ENCODE data around the gene IVD. TPM values are rescaled to one million over a fixed set of nuclear protein-coding genes. Genes with fewer than 3 reads are reported as not detected.

IVD gene
- total and polyA plus RNA-seq, 9 of the 15 experiments (the other 6 are each of a cell fraction or from before 2014, with no cell fraction given), result 0.15 to 4.5 (median 2.4) TPM

DNA sequence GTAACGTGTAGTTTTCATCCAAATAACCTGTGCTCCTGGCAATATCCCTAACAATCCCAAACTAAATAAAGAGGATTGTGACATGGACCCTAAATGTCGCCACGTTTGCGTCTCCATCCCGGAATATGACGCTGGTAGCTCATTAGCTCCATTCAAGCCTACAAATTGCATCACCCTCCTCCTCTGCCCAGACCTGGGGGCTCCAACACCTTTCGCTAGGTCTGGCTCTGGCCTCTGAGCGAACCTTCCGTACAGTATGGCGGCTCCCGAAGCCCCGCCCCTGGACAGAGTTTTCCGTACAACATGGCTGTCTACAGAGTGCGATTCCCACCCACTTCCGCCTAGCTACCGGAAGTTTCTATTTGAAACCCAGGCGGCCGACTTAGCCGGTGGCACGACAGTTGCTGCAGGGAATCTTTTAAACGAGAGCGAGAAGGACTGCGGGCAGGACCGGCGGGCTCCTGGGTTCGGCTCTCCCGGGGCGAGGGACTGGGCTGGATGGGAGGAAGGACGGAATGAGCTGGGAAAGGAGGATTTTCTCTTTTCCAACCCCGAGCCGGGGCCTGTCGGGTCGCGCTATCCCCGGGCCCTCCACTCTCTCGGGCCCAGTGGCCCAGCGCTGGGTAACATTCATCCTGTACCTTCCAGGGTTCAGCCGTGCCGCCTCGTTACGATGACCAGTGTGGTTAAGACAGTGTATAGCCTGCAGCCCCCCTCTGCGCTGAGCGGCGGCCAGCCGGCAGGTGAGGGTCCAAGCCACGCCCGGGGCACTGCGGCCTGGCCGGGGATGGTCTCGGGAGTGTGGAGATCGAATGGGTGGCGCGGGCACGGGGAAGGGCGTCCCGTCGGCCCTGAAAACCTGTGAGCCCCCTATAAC, 22.8 kb upstream of the IVD start, which contains the start of gene KNSTRN (continued):
- TF ChIP-seq, protein P1, sequence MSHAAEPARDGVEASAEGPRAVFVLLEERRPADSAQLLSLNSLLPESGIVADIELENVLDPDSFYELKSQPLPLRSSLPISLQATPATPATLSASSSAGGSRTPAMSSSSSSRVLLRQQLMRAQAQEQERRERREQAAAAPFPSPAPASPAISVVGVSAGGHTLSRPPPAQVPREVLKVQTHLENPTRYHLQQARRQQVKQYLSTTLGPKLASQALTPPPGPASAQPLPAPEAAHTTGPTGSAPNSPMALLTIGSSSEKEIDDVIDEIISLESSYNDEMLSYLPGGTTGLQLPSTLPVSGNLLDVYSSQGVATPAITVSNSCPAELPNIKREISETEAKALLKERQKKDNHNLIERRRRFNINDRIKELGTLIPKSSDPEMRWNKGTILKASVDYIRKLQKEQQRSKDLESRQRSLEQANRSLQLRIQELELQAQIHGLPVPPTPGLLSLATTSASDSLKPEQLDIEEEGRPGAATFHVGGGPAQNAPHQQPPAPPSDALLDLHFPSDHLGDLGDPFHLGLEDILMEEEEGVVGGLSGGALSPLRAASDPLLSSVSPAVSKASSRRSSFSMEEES (CRISPR knock-in tag; IDR thresholded peaks at IDR 0.05), result no peak
- TF ChIP-seq ZNF347 (CRISPR knock-in tag; IDR thresholded peaks at IDR 0.05; ENCODE audit: low read depth) (no peak), THRAP3 (IDR thresholded peaks at IDR 0.05; ENCODE audit: borderline replicate concordance) (no peak), TAF15 (IDR thresholded peaks at IDR 0.05; ENCODE audit: low read depth, low read length) (no peak), MCM5 (IDR thresholded peaks at IDR 0.05; ENCODE audit: low read depth) (no peak), NCOA1 (IDR thresholded peaks at IDR 0.05; ENCODE audit: low read depth) (peak; percentile 92), RAD21 (CRISPR knock-in tag; conservative IDR thresholded peaks at IDR 0.05 in 1 of 2, IDR thresholded peaks at IDR 0.05 in 1 of 2) (no peak), SIRT6 (IDR thresholded peaks at IDR 0.05; ENCODE audit: low read depth, low read length) (no peak), RFX1 (IDR thresholded peaks at IDR 0.05) (no peak)
- TF ChIP-seq, protein P2, sequence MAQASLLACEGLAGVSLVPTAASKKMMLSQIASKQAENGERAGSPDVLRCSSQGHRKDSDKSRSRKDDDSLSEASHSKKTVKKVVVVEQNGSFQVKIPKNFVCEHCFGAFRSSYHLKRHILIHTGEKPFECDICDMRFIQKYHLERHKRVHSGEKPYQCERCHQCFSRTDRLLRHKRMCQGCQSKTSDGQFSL (CRISPR knock-in tag; IDR thresholded peaks at IDR 0.05), result no peak; the same call in 1 of the 2 replicates
- TF ChIP-seq, protein P2 (tag; IDR thresholded peaks at IDR 0.05), result 0 out of 4 replicates have a peak, but pooled peaks of 1 of the 2 experiments have one; percentile 36
- TF ChIP-seq, protein P3, sequence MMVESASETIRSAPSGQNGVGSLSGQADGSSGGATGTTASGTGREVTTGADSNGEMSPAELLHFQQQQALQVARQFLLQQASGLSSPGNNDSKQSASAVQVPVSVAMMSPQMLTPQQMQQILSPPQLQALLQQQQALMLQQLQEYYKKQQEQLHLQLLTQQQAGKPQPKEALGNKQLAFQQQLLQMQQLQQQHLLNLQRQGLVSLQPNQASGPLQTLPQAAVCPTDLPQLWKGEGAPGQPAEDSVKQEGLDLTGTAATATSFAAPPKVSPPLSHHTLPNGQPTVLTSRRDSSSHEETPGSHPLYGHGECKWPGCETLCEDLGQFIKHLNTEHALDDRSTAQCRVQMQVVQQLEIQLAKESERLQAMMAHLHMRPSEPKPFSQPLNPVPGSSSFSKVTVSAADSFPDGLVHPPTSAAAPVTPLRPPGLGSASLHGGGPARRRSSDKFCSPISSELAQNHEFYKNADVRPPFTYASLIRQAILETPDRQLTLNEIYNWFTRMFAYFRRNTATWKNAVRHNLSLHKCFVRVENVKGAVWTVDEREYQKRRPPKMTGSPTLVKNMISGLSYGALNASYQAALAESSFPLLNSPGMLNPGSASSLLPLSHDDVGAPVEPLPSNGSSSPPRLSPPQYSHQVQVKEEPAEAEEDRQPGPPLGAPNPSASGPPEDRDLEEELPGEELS (CRISPR knock-in tag; IDR thresholded peaks at IDR 0.05; ENCODE audit: borderline replicate concordance), result no peak
- TF ChIP-seq, protein P4, sequence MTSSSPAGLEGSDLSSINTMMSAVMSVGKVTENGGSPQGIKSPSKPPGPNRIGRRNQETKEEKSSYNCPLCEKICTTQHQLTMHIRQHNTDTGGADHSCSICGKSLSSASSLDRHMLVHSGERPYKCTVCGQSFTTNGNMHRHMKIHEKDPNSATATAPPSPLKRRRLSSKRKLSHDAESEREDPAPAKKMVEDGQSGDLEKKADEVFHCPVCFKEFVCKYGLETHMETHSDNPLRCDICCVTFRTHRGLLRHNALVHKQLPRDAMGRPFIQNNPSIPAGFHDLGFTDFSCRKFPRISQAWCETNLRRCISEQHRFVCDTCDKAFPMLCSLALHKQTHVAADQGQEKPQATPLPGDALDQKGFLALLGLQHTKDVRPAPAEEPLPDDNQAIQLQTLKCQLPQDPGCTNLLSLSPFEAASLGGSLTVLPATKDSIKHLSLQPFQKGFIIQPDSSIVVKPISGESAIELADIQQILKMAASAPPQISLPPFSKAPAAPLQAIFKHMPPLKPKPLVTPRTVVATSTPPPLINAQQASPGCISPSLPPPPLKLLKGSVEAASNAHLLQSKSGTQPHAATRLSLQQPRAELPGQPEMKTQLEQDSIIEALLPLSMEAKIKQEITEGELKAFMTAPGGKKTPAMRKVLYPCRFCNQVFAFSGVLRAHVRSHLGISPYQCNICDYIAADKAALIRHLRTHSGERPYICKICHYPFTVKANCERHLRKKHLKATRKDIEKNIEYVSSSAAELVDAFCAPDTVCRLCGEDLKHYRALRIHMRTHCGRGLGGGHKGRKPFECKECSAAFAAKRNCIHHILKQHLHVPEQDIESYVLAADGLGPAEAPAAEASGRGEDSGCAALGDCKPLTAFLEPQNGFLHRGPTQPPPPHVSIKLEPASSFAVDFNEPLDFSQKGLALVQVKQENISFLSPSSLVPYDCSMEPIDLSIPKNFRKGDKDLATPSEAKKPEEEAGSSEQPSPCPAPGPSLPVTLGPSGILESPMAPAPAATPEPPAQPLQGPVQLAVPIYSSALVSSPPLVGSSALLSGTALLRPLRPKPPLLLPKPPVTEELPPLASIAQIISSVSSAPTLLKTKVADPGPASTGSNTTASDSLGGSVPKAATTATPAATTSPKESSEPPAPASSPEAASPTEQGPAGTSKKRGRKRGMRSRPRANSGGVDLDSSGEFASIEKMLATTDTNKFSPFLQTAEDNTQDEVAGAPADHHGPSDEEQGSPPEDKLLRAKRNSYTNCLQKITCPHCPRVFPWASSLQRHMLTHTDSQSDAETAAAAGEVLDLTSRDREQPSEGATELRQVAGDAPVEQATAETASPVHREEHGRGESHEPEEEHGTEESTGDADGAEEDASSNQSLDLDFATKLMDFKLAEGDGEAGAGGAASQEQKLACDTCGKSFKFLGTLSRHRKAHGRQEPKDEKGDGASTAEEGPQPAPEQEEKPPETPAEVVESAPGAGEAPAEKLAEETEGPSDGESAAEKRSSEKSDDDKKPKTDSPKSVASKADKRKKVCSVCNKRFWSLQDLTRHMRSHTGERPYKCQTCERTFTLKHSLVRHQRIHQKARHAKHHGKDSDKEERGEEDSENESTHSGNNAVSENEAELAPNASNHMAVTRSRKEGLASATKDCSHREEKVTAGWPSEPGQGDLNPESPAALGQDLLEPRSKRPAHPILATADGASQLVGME (CRISPR knock-in tag; IDR thresholded peaks at IDR 0.05), result no peak
- TF ChIP-seq, protein P5, sequence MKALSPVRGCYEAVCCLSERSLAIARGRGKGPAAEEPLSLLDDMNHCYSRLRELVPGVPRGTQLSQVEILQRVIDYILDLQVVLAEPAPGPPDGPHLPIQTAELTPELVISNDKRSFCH (CRISPR knock-in tag; IDR thresholded peaks at IDR 0.05), result no peak
- TF ChIP-seq, protein P5 (tag; IDR thresholded peaks at IDR 0.05), result no peak
